Chondrocyte (in vitro differentiated cells): Measurements from ENCODE around the gene CYP2D6. TPM values are rescaled to one million over a fixed set of nuclear protein-coding genes. Genes with fewer than 3 reads are reported as not detected.
"Not testable (repeated sequence)": the region's sequence is repeated elsewhere in the genome, so short reads cannot be mapped to it uniquely, and the experiment has no call there.

Experiments
- DNase-seq: peaks from one replicate; pipeline ENCODE4 v3.0.0; 2021; ENCODE audit warnings: mixed read lengths, low spot score
- H3K27ac Mint-ChIP-seq: one replicate; pipeline ENCODE4 v1.8.0; 2021; ENCODE audit warnings: mild to moderate bottlenecking, moderate library complexity, mixed read lengths; ENCODE audit not compliant: unreplicated experiment
- H3K27me3 Mint-ChIP-seq: 2 replicates; pipeline ENCODE4 v1.8.0; 2021; ENCODE audit warnings: low read depth, mixed read lengths
- H3K36me3 Mint-ChIP-seq: 2 replicates; pipeline ENCODE4 v1.8.0; 2021; ENCODE audit warnings: low read depth, mixed read lengths
- H3K4me1 Mint-ChIP-seq: 2 replicates; pipeline ENCODE4 v1.8.0; 2021; ENCODE audit warnings: low read depth, mild to moderate bottlenecking, mixed read lengths
- H3K4me3 Mint-ChIP-seq: one replicate; pipeline ENCODE4 v1.8.0; 2021; ENCODE audit warnings: mild to moderate bottlenecking, moderate library complexity, mixed read lengths; ENCODE audit not compliant: unreplicated experiment
- H3K9me3 Mint-ChIP-seq: 2 replicates; pipeline ENCODE4 v1.8.0; 2021; ENCODE audit warnings: low read depth, mixed read lengths
- total RNA-seq: library from RNA; stranded (reverse); gene quantifications from 3 replicates; pipeline ENCODE4 v1.2.1, GENCODE V29; 2021
- TF ChIP-seq, protein P1 (sequence below): fragments of 200-600 bp; sonication (generic); IDR thresholded peaks from 2 replicates; pipeline ENCODE4 v1.5.0; 2021; ENCODE audit warnings: antibody characterized with exemption, mild to moderate bottlenecking, moderate library complexity

Gene CYP2D6
- total RNA-seq, 1 donor from 2014 or later: 0.95 TPM

DNA sequence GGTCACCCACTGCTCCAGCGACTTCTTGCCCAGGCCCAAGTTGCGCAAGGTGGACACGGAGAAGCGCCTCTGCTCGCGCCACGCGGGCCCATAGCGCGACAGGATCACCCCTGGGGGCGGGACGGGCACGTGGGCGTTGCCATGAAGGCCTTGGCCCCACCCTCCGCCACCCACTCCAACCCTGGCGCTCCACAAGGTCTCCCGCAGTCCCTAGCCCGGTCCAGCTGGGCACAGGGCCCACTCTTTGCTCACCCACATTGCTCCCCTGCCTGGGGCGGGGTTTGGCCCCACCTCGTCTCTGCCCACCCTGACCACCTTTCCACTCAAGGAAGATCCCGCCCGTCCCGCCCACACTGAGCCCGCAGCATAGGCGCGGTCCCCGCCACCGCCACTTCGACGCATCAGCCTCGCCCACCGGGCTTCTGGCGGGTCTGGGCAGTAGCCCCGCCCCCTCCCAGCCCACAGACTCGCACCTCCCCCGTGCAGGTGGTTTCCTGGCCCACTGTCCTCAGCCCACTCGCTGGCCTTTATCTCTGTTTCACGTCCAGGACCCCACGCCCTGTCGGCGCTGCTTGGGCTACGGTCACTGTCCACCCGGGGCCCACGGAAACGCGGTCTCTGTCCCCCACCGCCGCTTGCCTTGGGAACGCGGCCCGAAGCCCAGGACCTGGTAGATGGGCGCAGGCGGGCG lies 12.3 kb upstream of the CYP2D6 start:
- H3K27me3 Mint-ChIP-seq: no peaks in the 10 kb centered on the region
- no peak overlapping the region for H3K4me3 Mint-ChIP-seq
- H3K36me3 Mint-ChIP-seq: peaks cover 5% of the 10 kb centered on the region
- TF ChIP-seq, protein P1, sequence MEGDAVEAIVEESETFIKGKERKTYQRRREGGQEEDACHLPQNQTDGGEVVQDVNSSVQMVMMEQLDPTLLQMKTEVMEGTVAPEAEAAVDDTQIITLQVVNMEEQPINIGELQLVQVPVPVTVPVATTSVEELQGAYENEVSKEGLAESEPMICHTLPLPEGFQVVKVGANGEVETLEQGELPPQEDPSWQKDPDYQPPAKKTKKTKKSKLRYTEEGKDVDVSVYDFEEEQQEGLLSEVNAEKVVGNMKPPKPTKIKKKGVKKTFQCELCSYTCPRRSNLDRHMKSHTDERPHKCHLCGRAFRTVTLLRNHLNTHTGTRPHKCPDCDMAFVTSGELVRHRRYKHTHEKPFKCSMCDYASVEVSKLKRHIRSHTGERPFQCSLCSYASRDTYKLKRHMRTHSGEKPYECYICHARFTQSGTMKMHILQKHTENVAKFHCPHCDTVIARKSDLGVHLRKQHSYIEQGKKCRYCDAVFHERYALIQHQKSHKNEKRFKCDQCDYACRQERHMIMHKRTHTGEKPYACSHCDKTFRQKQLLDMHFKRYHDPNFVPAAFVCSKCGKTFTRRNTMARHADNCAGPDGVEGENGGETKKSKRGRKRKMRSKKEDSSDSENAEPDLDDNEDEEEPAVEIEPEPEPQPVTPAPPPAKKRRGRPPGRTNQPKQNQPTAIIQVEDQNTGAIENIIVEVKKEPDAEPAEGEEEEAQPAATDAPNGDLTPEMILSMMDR: no peak
- H3K27ac Mint-ChIP-seq: no peak overlapping the region
- no peak for DNase-seq
- no peaks in the 10 kb centered on the region for H3K4me1 Mint-ChIP-seq
- no peaks in the 10 kb centered on the region for H3K9me3 Mint-ChIP-seq

DNA sequence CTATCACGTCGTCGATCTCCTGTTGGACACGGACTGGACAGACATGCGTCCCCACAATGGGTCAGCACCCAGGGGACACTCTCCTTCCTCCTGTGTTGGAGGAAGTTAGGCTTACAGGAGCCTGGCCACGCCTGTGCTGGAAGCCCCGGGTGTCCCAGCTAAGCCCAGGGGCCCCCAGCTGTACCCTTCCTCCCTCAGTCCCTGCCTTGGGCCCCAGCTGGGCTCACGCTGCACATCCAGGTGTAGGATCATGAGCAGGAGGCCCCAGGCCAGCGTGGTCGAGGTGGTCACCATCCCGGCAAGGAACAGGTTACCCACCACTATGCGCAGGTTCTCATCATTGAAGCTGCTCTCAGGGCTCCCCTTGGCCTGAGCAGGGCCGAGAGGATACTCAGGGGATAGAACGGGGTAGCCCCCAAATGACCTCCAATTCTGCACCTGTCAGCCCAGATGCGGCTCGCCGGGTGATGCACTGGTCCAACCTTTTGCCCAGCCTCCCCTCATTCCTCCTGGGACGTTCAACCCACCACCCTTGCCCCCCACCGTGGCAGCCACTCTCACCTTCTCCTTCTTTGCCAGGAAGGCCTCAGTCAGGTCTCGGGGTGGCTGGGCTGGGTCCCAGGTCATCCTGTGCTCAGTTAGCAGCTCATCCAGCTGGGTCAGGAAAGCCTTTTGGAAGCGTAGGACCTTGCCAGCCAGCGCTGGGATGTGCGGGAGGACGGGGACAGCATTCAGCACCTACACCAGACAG lies 10.9 kb upstream of the CYP2D6 start:
- DNase-seq, H3K36me3 Mint-ChIP-seq, H3K27ac Mint-ChIP-seq, H3K4me1 Mint-ChIP-seq, H3K4me3 Mint-ChIP-seq, H3K9me3 Mint-ChIP-seq, H3K27me3 Mint-ChIP-seq: not testable (repeated sequence)

- not testable (repeated sequence) for H3K4me1 Mint-ChIP-seq, H3K27me3 Mint-ChIP-seq, H3K4me3 Mint-ChIP-seq, DNase-seq, H3K27ac Mint-ChIP-seq, H3K36me3 Mint-ChIP-seq, H3K9me3 Mint-ChIP-seq
These were observed 9.5 kb upstream of the CYP2D6 start for GRCh38 chr22:42140153-42140552.

GRCh38 chr22:42139508-42139907 lies 8.9 kb upstream of the CYP2D6 start:
- H3K27ac Mint-ChIP-seq, H3K27me3 Mint-ChIP-seq, H3K36me3 Mint-ChIP-seq, H3K4me1 Mint-ChIP-seq, H3K4me3 Mint-ChIP-seq, H3K9me3 Mint-ChIP-seq, DNase-seq: not testable (repeated sequence)

- no peak overlapping the region for H3K4me3 Mint-ChIP-seq
- no peaks in the 10 kb centered on the region for H3K4me1 Mint-ChIP-seq
- DNase-seq: no peak
- no peaks in the 10 kb centered on the region for H3K9me3 Mint-ChIP-seq
- peaks cover 2% of the 10 kb centered on the region for H3K36me3 Mint-ChIP-seq
- TF ChIP-seq, protein P1: no peak
- H3K27ac Mint-ChIP-seq: no peak overlapping the region
- H3K27me3 Mint-ChIP-seq: no peaks in the 10 kb centered on the region
These were observed 8.4 kb upstream of the CYP2D6 start for GRCh38 chr22:42138972-42139371.

DNA sequence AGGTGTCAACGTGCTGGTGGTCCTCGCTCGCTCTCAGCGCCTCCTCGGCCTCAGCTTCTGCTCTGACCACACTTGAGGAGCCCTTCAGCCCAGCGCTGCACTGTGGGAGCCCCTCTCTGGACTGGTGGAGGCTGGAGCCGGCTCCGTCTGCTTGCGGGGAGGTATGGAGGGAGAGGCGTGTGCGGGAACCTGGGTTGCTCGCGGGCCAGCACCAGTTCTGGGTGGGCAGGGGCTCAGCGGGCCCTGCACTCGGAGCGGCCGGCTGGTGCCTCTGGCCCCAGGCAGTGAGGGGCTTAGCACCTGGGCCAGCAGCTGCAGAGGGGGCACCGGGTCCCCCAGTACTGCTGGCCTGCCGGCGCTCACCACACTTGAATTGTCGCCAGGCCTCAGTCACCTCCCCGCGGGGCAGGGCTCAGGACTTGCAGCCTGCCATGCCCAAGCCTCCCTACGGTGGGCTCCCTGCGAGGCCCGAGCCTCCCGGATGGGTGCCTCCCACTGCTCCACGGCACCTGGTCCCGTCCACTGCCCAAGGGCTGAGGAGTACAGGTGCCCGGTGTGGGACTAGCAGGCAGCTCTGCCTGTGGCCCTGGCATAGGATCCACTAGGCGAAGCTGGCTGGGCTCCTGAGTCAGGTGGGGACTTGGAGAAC lies 7.6 kb upstream of the CYP2D6 start:
- TF ChIP-seq, protein P1: no peak
- H3K4me3 Mint-ChIP-seq: no peak overlapping the region
- peaks cover 2% of the 10 kb centered on the region for H3K36me3 Mint-ChIP-seq
- no peak overlapping the region for H3K27ac Mint-ChIP-seq
- no peaks in the 10 kb centered on the region for H3K4me1 Mint-ChIP-seq
- no peaks in the 10 kb centered on the region for H3K9me3 Mint-ChIP-seq
- H3K27me3 Mint-ChIP-seq: no peaks in the 10 kb centered on the region
- DNase-seq: no peak

DNA sequence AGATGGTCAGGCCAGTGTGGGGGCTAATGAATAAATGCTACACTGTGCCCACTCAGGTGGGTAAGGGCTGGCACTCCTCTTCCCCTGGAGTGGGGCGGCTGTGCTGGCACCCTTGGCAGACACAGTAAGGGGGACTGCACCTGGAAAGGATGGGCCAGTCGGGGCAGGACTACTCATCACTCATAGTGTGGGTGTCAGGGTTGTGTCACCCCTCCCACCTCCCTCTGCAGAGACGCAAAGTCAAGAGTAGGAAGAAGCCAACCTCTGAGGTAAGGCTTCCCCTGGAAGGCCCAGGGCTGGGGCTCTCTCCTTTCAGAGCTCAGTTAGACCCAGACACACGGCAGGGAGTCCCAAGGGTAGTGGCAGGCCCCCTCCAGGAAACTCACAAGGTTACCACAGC lies 5.1 kb upstream of the CYP2D6 start:
- H3K4me1 Mint-ChIP-seq, H3K27me3 Mint-ChIP-seq: not testable (repeated sequence)

More for the DNA sequence above, 5.1 kb upstream of the CYP2D6 start:
- H3K9me3 Mint-ChIP-seq, H3K4me3 Mint-ChIP-seq, DNase-seq, H3K27ac Mint-ChIP-seq, H3K36me3 Mint-ChIP-seq: not testable (repeated sequence)
